CD8-positive, alpha-beta memory T cell (primary cell): ENCODE measurements around the gene LCN1. TPM values are rescaled to one million over a fixed set of nuclear protein-coding genes. Genes with fewer than 3 reads are reported as not detected.

Experiments
- CTCF ChIA-PET: fragments of 350-600 bp; sonication (Branson Sonifier 250); formaldehyde crosslinking; loops from one replicate; lab custom pipeline; 2021; ENCODE audit warnings: antibody characterized with exemption; lab: Charles Lee
- POLR2A ChIA-PET: fragments of 350-600 bp; sonication (Branson Sonifier 250); formaldehyde crosslinking; loops from one replicate; lab custom pipeline; 2021; ENCODE audit warnings: antibody characterized with exemption; lab: Charles Lee
- DNase-seq, 5 donors: peaks; one replicate each; pipeline versions ENCODE4 v3.0.0 to v3.0.0-alpha.2; 2020 to 2022; ENCODE audit warnings: mixed read lengths in 1 of 5
- H3K27ac ChIP-seq: one replicate; pipeline ENCODE4 v1.7.0; 2013; ENCODE audit warnings: low read depth, mild to moderate bottlenecking, low read length, moderate library complexity
- H3K27me3 ChIP-seq: 2 replicates; pipeline ENCODE4 v1.7.0; 2013; ENCODE audit warnings: low read length, mild to moderate bottlenecking; ENCODE audit not compliant: insufficient read depth, poor library complexity, severe bottlenecking
- H3K36me3 ChIP-seq: 2 replicates; pipeline ENCODE4 v1.7.0; 2013; ENCODE audit warnings: mild to moderate bottlenecking, low read length, moderate library complexity; ENCODE audit not compliant: insufficient read depth
- H3K4me1 ChIP-seq: 2 replicates; pipeline ENCODE4 v1.7.0; 2013; ENCODE audit warnings: mild to moderate bottlenecking, low read length, moderate library complexity; ENCODE audit not compliant: insufficient read depth
- H3K4me3 ChIP-seq: 2 replicates; pipeline ENCODE4 v1.7.0; 2013; ENCODE audit warnings: mild to moderate bottlenecking, low read length
- H3K9me3 ChIP-seq: 2 replicates; pipeline ENCODE4 v1.7.0; 2013; ENCODE audit warnings: mild to moderate bottlenecking, low read length
- H3K27ac Mint-ChIP-seq, 8 donors: one replicate each; pipeline ENCODE4 v1.8.0; 2020 to 2021; ENCODE audit warnings: mixed read lengths in 8 of 8, mild to moderate bottlenecking in 6 of 8, inconsistent platforms in 3 of 8, moderate library complexity in 3 of 8
- H3K27me3 Mint-ChIP-seq, 2 donors: one replicate each; pipeline ENCODE4 v1.8.0; 2020 to 2021; ENCODE audit warnings: mixed read lengths in 2 of 2, mild to moderate bottlenecking in 1 of 2, moderate library complexity in 1 of 2
- H3K36me3 Mint-ChIP-seq, 3 donors: one replicate each; pipeline ENCODE4 v1.8.0; 2020 to 2021; ENCODE audit warnings: mixed read lengths in 3 of 3, inconsistent platforms in 1 of 3, mild to moderate bottlenecking in 1 of 3
- H3K4me1 Mint-ChIP-seq, 3 donors: one replicate each; pipeline ENCODE4 v1.8.0; 2020 to 2021; ENCODE audit warnings: mixed read lengths in 3 of 3, inconsistent platforms in 1 of 3, mild to moderate bottlenecking in 1 of 3
- H3K4me3 Mint-ChIP-seq, 7 donors: one replicate each; pipeline ENCODE4 v1.8.0; 2020 to 2021; ENCODE audit warnings: mixed read lengths in 7 of 7, mild to moderate bottlenecking in 6 of 7, moderate library complexity in 4 of 7, inconsistent platforms in 2 of 7
- H3K9me3 Mint-ChIP-seq, 5 donors: one replicate each; pipeline ENCODE4 v1.8.0; 2020 to 2022; ENCODE audit warnings: mixed read lengths in 5 of 5, mild to moderate bottlenecking in 3 of 5, moderate library complexity in 2 of 5, inconsistent platforms in 1 of 5
- polyA plus RNA-seq: library from polyadenylated mRNA; unstranded; fragments of 300-500 nt; fragmentation: Illumina TruSeq; gene quantifications from one replicate; pipeline ENCODE4 v1.2.3, GENCODE V29; 2021
- total RNA-seq, 2 experiments: library from RNA; stranded (reverse); gene quantifications; one replicate each; pipeline ENCODE4 v1.2.3, GENCODE V29; 2021

Gene LCN1
- total and polyA plus RNA-seq, 3 experiments from 2014 or later: not detected

DNA sequence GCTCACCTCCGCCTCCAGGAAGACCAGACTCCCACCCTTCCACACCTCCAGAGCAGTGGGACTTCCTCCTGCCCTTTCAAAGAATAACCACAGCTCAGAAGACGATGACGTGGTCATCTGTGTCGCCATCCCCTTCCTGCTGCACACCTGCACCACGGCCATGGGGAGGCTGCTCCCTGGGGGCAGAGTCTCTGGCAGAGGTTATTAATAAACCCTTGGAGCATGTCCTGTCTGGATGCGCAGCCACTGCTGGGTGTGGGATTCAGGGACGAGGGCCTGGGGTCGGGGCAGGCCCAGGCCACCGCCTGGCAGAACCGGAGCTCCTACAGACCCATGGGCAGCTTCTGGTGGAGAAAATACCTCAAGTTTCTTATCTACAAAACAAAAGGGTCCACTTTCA is 45.3 kb downstream of the LCN1 start:
- no peaks in the 10 kb centered on the region for H3K4me1 Mint-ChIP-seq
- CTCF ChIA-PET: no interaction called here

DNA sequence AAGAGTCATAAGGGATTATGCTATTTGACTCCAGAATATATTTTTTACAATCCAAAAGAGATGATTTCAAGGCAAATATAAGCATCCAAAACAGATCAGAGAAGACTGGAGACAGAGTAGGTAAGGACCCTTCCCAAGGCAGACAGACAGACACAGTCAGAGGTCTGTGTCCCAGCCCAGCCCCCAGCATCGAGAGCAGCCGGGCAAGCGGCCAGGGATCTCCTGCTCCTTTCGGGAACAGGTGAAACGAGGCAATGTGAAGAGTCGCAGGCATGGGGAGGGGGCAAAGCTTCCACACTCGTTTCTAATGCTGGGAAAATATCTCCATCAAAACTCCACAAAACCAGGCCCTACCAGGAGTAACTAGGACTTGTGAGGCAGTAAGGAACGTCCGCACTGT is 46.1 kb downstream of the LCN1 start:
- ChIA-PET CTCF (no interaction called here), POLR2A (no interaction called here)
- no peaks in the 10 kb centered on the region for H3K4me1 ChIP-seq
- peaks cover 3 to 35% of the 10 kb centered on the region in 2 donors for H3K27me3 Mint-ChIP-seq
- H3K36me3 ChIP-seq: no peaks in the 10 kb centered on the region
- peak in 1 of 5 donors; percentile 8 for DNase-seq
- H3K9me3 Mint-ChIP-seq: peaks cover 0 to 9% (median 6%) of the 10 kb centered on the region in 5 donors
- H3K4me3 Mint-ChIP-seq: no peak overlapping the region
- H3K36me3 Mint-ChIP-seq: peaks cover 0 to 3% (median 0%) of the 10 kb centered on the region in 3 donors
- H3K27me3 ChIP-seq: no peaks in the 10 kb centered on the region
- H3K27ac Mint-ChIP-seq: no peak overlapping the region
- no peak overlapping the region for H3K27ac ChIP-seq
- no peaks in the 10 kb centered on the region for H3K9me3 ChIP-seq
- no peak overlapping the region for H3K4me3 ChIP-seq
- H3K4me1 Mint-ChIP-seq: no peaks in the 10 kb centered on the region

More for the DNA sequence above, 45.3 kb downstream of the LCN1 start:
- peaks cover 3 to 35% of the 10 kb centered on the region in 2 donors for H3K27me3 Mint-ChIP-seq
- no peak overlapping the region for H3K27ac Mint-ChIP-seq
- peaks cover 0 to 9% (median 6%) of the 10 kb centered on the region in 5 donors for H3K9me3 Mint-ChIP-seq
- no peak overlapping the region for H3K4me3 ChIP-seq
- H3K4me3 Mint-ChIP-seq: no peak overlapping the region
- H3K4me1 ChIP-seq: no peaks in the 10 kb centered on the region
- H3K27ac ChIP-seq: no peak overlapping the region
- H3K36me3 Mint-ChIP-seq: peaks cover 0 to 3% (median 0%) of the 10 kb centered on the region in 3 donors
- H3K36me3 ChIP-seq: no peaks in the 10 kb centered on the region
- POLR2A ChIA-PET: no interaction called here
- no peaks in the 10 kb centered on the region for H3K9me3 ChIP-seq
- no peaks in the 10 kb centered on the region for H3K27me3 ChIP-seq
- peak in 1 of 5 donors; percentile 26 for DNase-seq

DNA sequence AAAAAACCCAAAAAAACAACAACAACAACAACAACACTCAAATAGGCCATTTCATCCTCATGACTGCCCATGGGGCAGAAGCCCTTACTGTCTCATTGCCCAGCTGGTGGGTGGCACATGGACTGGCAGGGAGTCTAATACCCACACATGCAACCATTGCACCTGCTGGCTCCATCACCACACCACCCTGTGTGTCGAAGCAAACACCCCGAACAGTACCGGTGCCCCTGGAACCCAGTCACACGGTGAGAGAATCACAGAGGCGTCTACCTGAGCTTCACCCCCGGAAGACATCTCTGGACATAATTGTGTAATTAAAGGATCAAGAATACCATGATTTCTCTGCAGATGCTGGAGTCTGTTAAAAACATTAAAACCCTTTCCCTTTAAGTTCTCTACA is 46.8 kb downstream of the LCN1 start:
- Histone ChIP-seq H3K27ac (no peak overlapping the region), H3K36me3 (no peaks in the 10 kb centered on the region), H3K4me3 (no peak overlapping the region), H3K9me3 (no peaks in the 10 kb centered on the region), H3K27me3 (no peaks in the 10 kb centered on the region), H3K4me1 (no peaks in the 10 kb centered on the region)
- Mint-ChIP-seq H3K36me3 (peaks cover 0 to 3% (median 0%) of the 10 kb centered on the region in 3 donors), H3K4me1 (no peaks in the 10 kb centered on the region), H3K9me3 (peaks cover 0 to 9% (median 6%) of the 10 kb centered on the region in 5 donors), H3K4me3 (no peak overlapping the region), H3K27ac (no peak overlapping the region), H3K27me3 (peaks cover 3 to 30% of the 10 kb centered on the region in 2 donors)
- ChIA-PET POLR2A (no interaction called here), CTCF (no interaction called here)
- DNase-seq: peak in 1 of 5 donors; percentile 15

DNA sequence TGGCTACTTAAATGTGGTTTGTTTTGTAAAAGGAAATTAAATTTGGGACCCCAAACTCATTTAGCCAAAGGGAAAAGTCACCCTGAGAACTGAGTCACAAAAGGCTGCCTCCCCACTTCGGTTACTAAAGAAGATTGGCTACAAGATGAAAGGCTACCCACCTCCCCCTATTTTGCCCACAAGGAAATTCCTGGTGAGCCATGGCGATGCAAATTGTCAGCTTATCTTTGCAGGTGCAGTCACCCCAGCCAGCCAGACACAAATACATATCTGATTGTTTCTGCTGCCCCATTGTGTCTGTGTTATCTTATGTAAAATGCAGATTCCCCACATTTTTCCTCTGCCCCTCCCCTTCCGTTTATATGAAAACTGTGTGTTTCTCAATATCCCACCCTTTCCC is 49.2 kb downstream of the LCN1 start:
- H3K36me3 ChIP-seq: no peaks in the 10 kb centered on the region
- DNase-seq: no peak
- CTCF ChIA-PET: no interaction called here
- Mint-ChIP-seq H3K27ac (no peak overlapping the region), H3K27me3 (peaks cover 2 to 18% of the 10 kb centered on the region in 2 donors), H3K36me3 (peaks cover 0 to 3% (median 0%) of the 10 kb centered on the region in 3 donors), H3K4me3 (no peak overlapping the region), H3K9me3 (peaks cover 0 to 9% (median 6%) of the 10 kb centered on the region in 5 donors), H3K4me1 (no peaks in the 10 kb centered on the region)
- no peaks in the 10 kb centered on the region for H3K9me3 ChIP-seq
- no peaks in the 10 kb centered on the region for H3K27me3 ChIP-seq
- POLR2A ChIA-PET: no interaction called here
- H3K4me1 ChIP-seq: no peaks in the 10 kb centered on the region
- H3K27ac ChIP-seq: no peak overlapping the region
- no peak overlapping the region for H3K4me3 ChIP-seq

DNA sequence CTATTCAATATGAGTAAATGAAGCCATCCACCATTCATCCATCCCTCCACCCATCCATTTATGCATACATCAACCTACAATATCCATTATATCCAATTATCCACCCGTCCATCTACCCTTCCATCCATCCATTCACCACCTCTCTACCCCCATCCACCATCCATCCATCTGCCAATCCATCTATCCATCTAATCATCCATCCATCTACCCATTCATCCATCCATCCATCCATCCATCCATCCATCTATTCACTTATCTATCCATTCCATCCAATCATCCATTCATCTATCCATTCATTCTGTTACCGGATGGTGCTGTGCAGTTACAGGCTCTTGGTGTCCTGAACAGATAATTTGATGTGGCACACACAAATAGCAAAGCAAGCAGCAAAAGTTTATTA is 51.0 kb downstream of the LCN1 start:
- Histone ChIP-seq H3K4me3 (no peak overlapping the region), H3K9me3 (no peaks in the 10 kb centered on the region), H3K27ac (no peak overlapping the region), H3K27me3 (no peaks in the 10 kb centered on the region), H3K4me1 (no peaks in the 10 kb centered on the region), H3K36me3 (no peaks in the 10 kb centered on the region)
- Mint-ChIP-seq H3K4me3 (no peak overlapping the region), H3K27ac (no peak overlapping the region), H3K27me3 (peaks cover 7 to 9% of the 10 kb centered on the region in 2 donors), H3K36me3 (peaks cover 0 to 3% (median 0%) of the 10 kb centered on the region in 3 donors), H3K4me1 (no peaks in the 10 kb centered on the region), H3K9me3 (peaks cover 0 to 9% (median 5%) of the 10 kb centered on the region in 5 donors)
- POLR2A ChIA-PET: no interaction called here
- no peak for DNase-seq
- CTCF ChIA-PET: no interaction called here

DNA sequence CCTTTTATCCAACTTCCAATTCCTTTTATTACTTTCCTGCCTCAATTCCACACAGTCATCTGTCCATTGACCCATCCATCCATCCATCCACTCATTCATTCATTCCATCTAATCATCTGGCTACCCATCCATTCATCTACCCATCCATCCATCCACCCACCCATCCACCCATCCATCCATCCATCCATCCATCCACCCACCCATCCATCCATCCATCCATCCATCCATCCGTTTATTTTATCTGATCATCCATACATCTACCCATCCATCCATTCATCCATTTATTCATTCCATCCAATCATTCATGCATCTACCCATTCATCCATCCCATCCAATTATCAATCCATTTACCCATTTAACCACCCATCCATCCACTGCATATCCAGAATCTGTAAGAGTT is 51.9 kb downstream of the LCN1 start:
- Mint-ChIP-seq H3K4me1 (no peaks in the 10 kb centered on the region), H3K27ac (no peak overlapping the region), H3K4me3 (no peak overlapping the region), H3K27me3 (peaks cover 7 to 9% of the 10 kb centered on the region in 2 donors), H3K9me3 (peaks cover 0 to 9% (median 5%) of the 10 kb centered on the region in 5 donors), H3K36me3 (peaks cover 0 to 3% (median 0%) of the 10 kb centered on the region in 3 donors)
- ChIA-PET CTCF (no interaction called here), POLR2A (no interaction called here)
- no peak for DNase-seq
- Histone ChIP-seq H3K27ac (no peak overlapping the region), H3K4me3 (no peak overlapping the region), H3K27me3 (no peaks in the 10 kb centered on the region), H3K9me3 (no peaks in the 10 kb centered on the region), H3K36me3 (no peaks in the 10 kb centered on the region), H3K4me1 (no peaks in the 10 kb centered on the region)

DNA sequence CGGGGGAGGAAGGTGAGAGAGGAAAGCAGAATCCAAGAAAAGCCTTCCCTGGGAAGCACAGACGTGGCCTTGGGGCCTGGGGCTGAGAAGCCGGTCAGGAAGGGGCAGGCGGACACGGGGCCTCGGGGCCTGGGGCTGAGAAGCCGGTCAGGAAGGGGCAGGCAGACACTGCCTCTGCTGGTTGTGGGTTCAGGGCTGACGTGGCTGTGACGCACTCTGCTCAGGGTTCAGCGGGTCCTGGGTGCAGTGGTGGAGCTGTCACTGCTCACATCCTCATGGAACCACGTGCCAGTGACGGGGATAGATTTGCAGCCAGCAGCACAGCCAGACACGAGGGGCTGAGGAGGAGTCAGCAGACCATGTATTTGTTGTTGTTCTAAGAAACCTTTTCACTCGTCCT is 53.1 kb downstream of the LCN1 start:
- Mint-ChIP-seq H3K36me3 (no peaks in the 10 kb centered on the region), H3K27ac (no peak overlapping the region), H3K27me3 (peaks cover 5 to 7% of the 10 kb centered on the region in 2 donors), H3K4me3 (no peak overlapping the region), H3K4me1 (no peaks in the 10 kb centered on the region), H3K9me3 (peaks cover 0 to 4% (median under 1%) of the 10 kb centered on the region in 5 donors)
- Histone ChIP-seq H3K27me3 (no peaks in the 10 kb centered on the region), H3K4me1 (no peaks in the 10 kb centered on the region), H3K36me3 (no peaks in the 10 kb centered on the region), H3K4me3 (no peak overlapping the region), H3K27ac (no peak overlapping the region), H3K9me3 (no peaks in the 10 kb centered on the region)
- CTCF ChIA-PET: no interaction called here
- no peak for DNase-seq
- POLR2A ChIA-PET: no interaction called here

DNA sequence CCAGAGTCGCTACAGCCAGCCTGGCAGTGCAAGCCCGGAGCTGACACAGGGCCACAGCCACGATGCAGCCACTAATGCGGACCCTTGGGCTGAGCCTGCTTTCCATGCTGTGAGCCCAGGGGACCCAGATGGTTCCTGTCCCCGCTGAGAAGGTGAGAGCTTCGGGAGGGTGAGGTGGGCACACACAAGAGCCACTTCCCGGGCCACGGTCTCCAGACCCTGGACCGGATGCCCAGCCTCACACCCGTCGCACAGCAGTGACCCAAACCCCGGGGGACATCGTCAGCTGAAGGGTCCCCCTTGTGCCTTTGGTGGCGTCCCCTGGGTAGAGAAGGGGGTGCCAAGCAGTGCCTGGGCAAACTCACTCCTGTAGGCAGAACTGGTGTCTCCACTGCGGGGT is 53.7 kb downstream of the LCN1 start:
- ChIA-PET POLR2A (no interaction called here), CTCF (no interaction called here)
- Mint-ChIP-seq H3K27me3 (peaks cover 5 to 7% of the 10 kb centered on the region in 2 donors), H3K4me3 (no peak overlapping the region), H3K36me3 (no peaks in the 10 kb centered on the region), H3K4me1 (no peaks in the 10 kb centered on the region), H3K27ac (no peak overlapping the region), H3K9me3 (no peaks in the 10 kb centered on the region)
- Histone ChIP-seq H3K4me1 (no peaks in the 10 kb centered on the region), H3K27ac (no peak overlapping the region), H3K36me3 (no peaks in the 10 kb centered on the region), H3K9me3 (no peaks in the 10 kb centered on the region), H3K27me3 (no peaks in the 10 kb centered on the region), H3K4me3 (no peak overlapping the region)
- no peak for DNase-seq
